ENCODE results near the gene KYAT1.

KYAT1 gene

DNA sequence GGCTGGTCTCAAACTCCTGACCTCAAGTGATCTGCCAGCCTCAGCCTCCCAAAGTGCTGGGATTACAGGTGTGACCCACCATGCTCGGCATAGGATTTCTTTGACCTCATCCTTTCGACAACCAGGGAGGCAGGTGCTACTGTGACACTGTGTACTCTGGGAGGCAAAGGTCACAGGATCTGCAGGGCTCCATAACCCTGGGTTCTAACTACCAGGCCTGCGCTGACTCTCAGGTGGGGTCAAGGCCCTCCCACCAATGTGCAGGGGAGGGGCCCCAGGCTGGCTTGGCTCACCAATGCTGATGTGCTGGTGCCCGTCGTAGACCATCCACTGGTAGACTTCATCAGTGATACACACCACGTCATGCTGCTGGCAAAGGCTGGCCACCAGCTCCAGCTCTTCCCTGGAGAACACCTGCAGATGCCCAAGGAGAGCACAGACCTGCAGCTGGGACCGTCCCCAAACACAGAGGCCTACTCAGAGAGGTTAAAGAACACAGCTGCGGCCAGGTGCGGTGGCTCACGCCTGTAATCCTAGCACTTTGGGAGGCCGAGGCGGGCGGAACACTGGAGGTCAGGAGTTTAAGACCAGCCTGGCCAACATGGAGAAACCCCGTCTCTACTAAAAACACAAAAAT lies 45.1 kb downstream of the KYAT1 start:
- no peaks in the 10 kb centered on the region for H3K9me2 ChIP-seq (ENCODE audit: low read depth, low read length)
- H3K79me2 ChIP-seq (ENCODE audit: insufficient read depth, low read length): no peaks in the 10 kb centered on the region
- H3K27me3 ChIP-seq (ENCODE audit: insufficient read depth, low read length): no peaks in the 10 kb centered on the region
- no peaks in the 10 kb centered on the region for H3F3A ChIP-seq (ENCODE audit: insufficient read depth, low read length)
- H4K20me1 ChIP-seq (ENCODE audit: insufficient read depth, low read length): no peaks in the 10 kb centered on the region
- no peaks in the 10 kb centered on the region for H3K4me1 ChIP-seq (ENCODE audit: insufficient read depth, low read length, severe bottlenecking)
- no peak overlapping the region for H3K4me3 ChIP-seq (ENCODE audit: low read depth, low read length, poor library complexity, severe bottlenecking)
- H3K9ac ChIP-seq (ENCODE audit: low read length): no peak overlapping the region
- no peak overlapping the region for H2AFZ ChIP-seq (ENCODE audit: low read length)
- peaks cover 11% of the 10 kb centered on the region; the same call in 1 of the 2 replicates for H3K36me3 ChIP-seq (ENCODE audit: insufficient read depth, low read length)
- no peak overlapping the region for H3K27ac ChIP-seq (ENCODE audit: low read depth, low read length, poor library complexity, severe bottlenecking)
- no peaks in the 10 kb centered on the region for H3K9me3 ChIP-seq (ENCODE audit: low read length)
- TF ChIP-seq, protein P1, sequence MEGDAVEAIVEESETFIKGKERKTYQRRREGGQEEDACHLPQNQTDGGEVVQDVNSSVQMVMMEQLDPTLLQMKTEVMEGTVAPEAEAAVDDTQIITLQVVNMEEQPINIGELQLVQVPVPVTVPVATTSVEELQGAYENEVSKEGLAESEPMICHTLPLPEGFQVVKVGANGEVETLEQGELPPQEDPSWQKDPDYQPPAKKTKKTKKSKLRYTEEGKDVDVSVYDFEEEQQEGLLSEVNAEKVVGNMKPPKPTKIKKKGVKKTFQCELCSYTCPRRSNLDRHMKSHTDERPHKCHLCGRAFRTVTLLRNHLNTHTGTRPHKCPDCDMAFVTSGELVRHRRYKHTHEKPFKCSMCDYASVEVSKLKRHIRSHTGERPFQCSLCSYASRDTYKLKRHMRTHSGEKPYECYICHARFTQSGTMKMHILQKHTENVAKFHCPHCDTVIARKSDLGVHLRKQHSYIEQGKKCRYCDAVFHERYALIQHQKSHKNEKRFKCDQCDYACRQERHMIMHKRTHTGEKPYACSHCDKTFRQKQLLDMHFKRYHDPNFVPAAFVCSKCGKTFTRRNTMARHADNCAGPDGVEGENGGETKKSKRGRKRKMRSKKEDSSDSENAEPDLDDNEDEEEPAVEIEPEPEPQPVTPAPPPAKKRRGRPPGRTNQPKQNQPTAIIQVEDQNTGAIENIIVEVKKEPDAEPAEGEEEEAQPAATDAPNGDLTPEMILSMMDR (IDR thresholded peaks at IDR 0.05; ENCODE audit: low read length): no peak
- no peak for TF ChIP-seq EZH2 (IDR thresholded peaks at IDR 0.05; ENCODE audit: borderline replicate concordance, low read length)
- H3K4me2 ChIP-seq (ENCODE audit: low read length): no peak overlapping the region

DNA sequence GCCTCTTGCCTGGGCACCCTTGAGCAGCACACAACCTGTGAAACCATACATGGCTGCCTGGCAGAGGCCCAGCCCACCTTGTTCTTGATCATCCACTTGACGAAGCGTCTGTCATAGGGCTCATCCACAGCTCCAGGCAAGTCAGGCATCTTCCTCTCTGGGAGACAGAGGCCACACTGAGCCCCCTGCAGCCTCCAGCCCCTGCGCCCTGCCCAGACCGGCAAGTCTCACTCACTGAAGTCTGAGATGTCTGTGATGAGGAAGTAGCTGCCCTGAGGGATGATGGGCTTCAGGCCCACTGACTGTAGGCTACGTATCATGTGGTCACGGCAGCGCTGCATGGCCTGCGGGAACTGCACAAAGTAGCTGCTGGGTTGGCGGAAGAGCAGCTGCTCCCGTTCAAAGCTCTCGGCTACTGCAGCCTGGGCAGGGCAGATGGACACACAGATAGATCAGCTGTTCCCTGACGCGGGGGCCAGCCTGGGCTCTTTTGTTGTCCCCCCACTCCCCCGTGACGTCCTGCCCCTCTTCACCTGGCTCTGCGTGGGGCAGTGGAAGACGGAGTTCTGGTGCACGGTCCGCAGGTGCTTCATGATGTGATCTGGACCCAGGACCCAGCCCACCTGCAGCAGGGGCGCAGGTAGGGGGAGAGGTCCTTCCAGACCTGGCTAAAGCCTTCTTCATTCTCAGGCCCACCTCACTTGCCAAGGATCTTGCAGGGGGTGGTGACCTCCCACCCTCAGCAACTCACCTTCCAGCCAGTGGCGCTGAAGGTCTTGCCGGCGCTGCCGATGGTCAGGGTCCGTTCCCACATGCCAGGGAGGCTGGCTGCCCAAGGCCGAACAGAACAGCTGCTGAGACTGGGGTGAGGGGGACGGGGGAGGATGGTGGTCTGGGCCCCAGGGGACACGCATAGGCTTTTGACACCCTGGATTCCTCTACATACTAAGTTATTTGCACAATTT lies 46.2 kb downstream of the KYAT1 start:
- H3K4me1 ChIP-seq (ENCODE audit: insufficient read depth, low read length, severe bottlenecking): no peaks in the 10 kb centered on the region
- no peaks in the 10 kb centered on the region for H3F3A ChIP-seq (ENCODE audit: insufficient read depth, low read length)
- no peaks in the 10 kb centered on the region for H3K27me3 ChIP-seq (ENCODE audit: insufficient read depth, low read length)
- no peak overlapping the region for H3K27ac ChIP-seq (ENCODE audit: low read depth, low read length, poor library complexity, severe bottlenecking)
- no peak overlapping the region for H3K9ac ChIP-seq (ENCODE audit: low read length)
- no peak for TF ChIP-seq EZH2 (IDR thresholded peaks at IDR 0.05; ENCODE audit: borderline replicate concordance, low read length)
- H3K4me3 ChIP-seq (ENCODE audit: low read depth, low read length, poor library complexity, severe bottlenecking): no peak overlapping the region
- no peak overlapping the region for H2AFZ ChIP-seq (ENCODE audit: low read length)
- peaks cover 6% of the 10 kb centered on the region; the same call in 1 of the 2 replicates for H3K36me3 ChIP-seq (ENCODE audit: insufficient read depth, low read length)
- H4K20me1 ChIP-seq (ENCODE audit: insufficient read depth, low read length): no peaks in the 10 kb centered on the region
- H3K4me2 ChIP-seq (ENCODE audit: low read length): no peak overlapping the region
- H3K9me2 ChIP-seq (ENCODE audit: low read depth, low read length): no peaks in the 10 kb centered on the region
- no peaks in the 10 kb centered on the region for H3K9me3 ChIP-seq (ENCODE audit: low read length)
- no peaks in the 10 kb centered on the region for H3K79me2 ChIP-seq (ENCODE audit: insufficient read depth, low read length)

DNA sequence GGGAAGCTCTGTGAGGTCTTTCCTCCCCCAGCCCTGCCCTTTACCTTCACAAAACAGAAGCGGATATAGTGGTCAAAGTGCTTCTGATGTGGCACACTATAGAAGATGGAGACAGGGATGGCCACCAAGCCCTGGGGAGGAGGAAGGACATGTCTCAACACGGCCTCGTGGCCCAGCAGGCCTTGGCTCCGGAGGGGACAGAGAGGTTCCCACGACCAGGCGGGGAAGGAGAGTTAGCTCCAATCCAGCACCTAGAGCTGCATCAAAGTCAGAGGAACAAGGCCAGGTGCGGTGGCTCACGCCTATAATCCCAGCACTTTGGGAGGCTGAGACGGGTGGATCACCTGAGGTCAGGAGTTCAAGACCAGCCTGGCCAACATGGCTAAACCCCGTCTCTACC lies 48.1 kb downstream of the KYAT1 start:
- Histone ChIP-seq H3K9me3 (ENCODE audit: low read length) (no peaks in the 10 kb centered on the region), H3K4me1 (ENCODE audit: insufficient read depth, low read length, severe bottlenecking) (peaks cover 10% of the 10 kb centered on the region), H3K4me2 (ENCODE audit: low read length) (no peak overlapping the region), H3K27ac (ENCODE audit: low read depth, low read length, poor library complexity, severe bottlenecking) (no peak overlapping the region), H3K9me2 (ENCODE audit: low read depth, low read length) (no peaks in the 10 kb centered on the region), H3F3A (ENCODE audit: insufficient read depth, low read length) (no peaks in the 10 kb centered on the region), H3K79me2 (ENCODE audit: insufficient read depth, low read length) (peaks cover 7% of the 10 kb centered on the region; the same call in 1 of the 2 replicates), H3K36me3 (ENCODE audit: insufficient read depth, low read length) (peaks cover 4% of the 10 kb centered on the region; the same call in 1 of the 2 replicates), H3K4me3 (ENCODE audit: low read depth, low read length, poor library complexity, severe bottlenecking) (no peak overlapping the region), H3K27me3 (ENCODE audit: insufficient read depth, low read length) (no peaks in the 10 kb centered on the region), H4K20me1 (ENCODE audit: insufficient read depth, low read length) (no peaks in the 10 kb centered on the region), H2AFZ (ENCODE audit: low read length) (no peak overlapping the region), H3K9ac (ENCODE audit: low read length) (no peak overlapping the region)
- TF ChIP-seq EZH2 (IDR thresholded peaks at IDR 0.05; ENCODE audit: borderline replicate concordance, low read length): no peak
